ENCODE data around the gene CCDC191. TPM values are rescaled to one million over a fixed set of nuclear protein-coding genes. Genes with fewer than 3 reads are reported as not detected.

The CCDC191 gene
- total and polyA plus RNA-seq, 9 of the 15 experiments (the other 6 are each of a cell fraction or from before 2014, with no cell fraction given): 0.10 to 0.55 (median 0.22) TPM

- TF ChIP-seq ZNF639 (CRISPR knock-in tag; conservative IDR thresholded peaks at IDR 0.05 in 1 of 2, IDR thresholded peaks at IDR 0.05 in 1 of 2) (no peak), SUPT5H (IDR thresholded peaks at IDR 0.05) (no peak), CHD4 (IDR thresholded peaks at IDR 0.05; ENCODE audit: insufficient read depth, insufficient replicate concordance, low read depth, low read length, poor library complexity, severe bottlenecking) (no peak), CXXC5 (CRISPR knock-in tag; IDR thresholded peaks at IDR 0.05) (no peak)
These were observed 50.8 kb downstream of the CCDC191 start (continued) for GRCh38 chr3:114005481-114005880.

- POLR2A ChIA-PET: no interaction called here
- Histone ChIP-seq H3K4me3 (no peak overlapping the region), H2AFZ (ENCODE audit: low read depth, low read length) (no peak overlapping the region), H4K20me1 (replicated peaks; ENCODE audit: control insufficient read depth, insufficient read depth, low read length) (no peaks in the 10 kb centered on the region), H3K27ac (ENCODE audit: extremely low read depth, low read depth, low read length) (no peak overlapping the region), H3K4me1 (replicated peaks in 1 of 2; ENCODE audit: control insufficient read depth in 2 of 2, insufficient read depth in 2 of 2, low read length in 2 of 2) (no peaks in the 10 kb centered on the region), H3K79me2 (ENCODE audit: control insufficient read depth, insufficient read depth, low read length) (no peaks in the 10 kb centered on the region), H3K9me3 (replicated peaks; ENCODE audit: control insufficient read depth, insufficient read depth, low read depth, low read length) (no peaks in the 10 kb centered on the region), H3K4me2 (ENCODE audit: insufficient read depth, low read length) (no peak overlapping the region), H3K27me3 (ENCODE audit: control insufficient read depth in 2 of 2, insufficient read depth in 2 of 2, low read length in 2 of 2) (no peaks in the 10 kb centered on the region), H3K9ac (ENCODE audit: insufficient read depth in 1 of 2, low read depth in 2 of 2, low read length in 2 of 2) (no peak overlapping the region), H3K9me1 (ENCODE audit: control insufficient read depth, insufficient read depth, low read length) (no peaks in the 10 kb centered on the region), H3K36me3 (ENCODE audit: control insufficient read depth, insufficient read depth, low read length) (no peaks in the 10 kb centered on the region)
- TF ChIP-seq CEBPG (CRISPR knock-in tag; IDR thresholded peaks at IDR 0.05) (no peak), CEBPG (tag; conservative IDR thresholded peaks at IDR 0.05 in 1 of 2, IDR thresholded peaks at IDR 0.05 in 1 of 2) (no peak), PHB2 (IDR thresholded peaks at IDR 0.05; ENCODE audit: low read depth) (no peak), ERF (CRISPR knock-in tag; IDR thresholded peaks at IDR 0.05) (no peak), TRIM28 (IDR thresholded peaks at IDR 0.05) (no peak), PHF8 (IDR thresholded peaks at IDR 0.05; ENCODE audit: borderline replicate concordance, low read length) (no peak)
- no peak for ATAC-seq
- DNase-seq (ENCODE audit: extremely low read depth in 1 of 4, low spot score in 3 of 4): no peak
- 0% methylated on average over 4 of the region's 4 CpGs for WGBS (ENCODE audit: insufficient coverage, low coverage, missing lambda C conversion rate)
- in situ Hi-C loops (cut with MboI): no loop called here
- BruUV-seq (replicated peaks): no TSS peak
- no peak for FAIRE-seq
- intact Hi-C loops (cut with micrococcal nuclease): no loop called here
- CTCF ChIA-PET (ENCODE audit: low intra/inter-chr PET ratio): no interaction called here
These were observed 70.8 kb downstream of the CCDC191 start for GRCh38 chr3:113985541-113985940.

Measured in K562 (cell line).